GM12801 (cell line): Measurements from ENCODE around the gene CHRD.

Source experiments
- CTCF ChIP-seq: IDR thresholded peaks from one replicate; pipeline ENCODE4 v1.5.1; 2011; ENCODE audit warnings: control low read depth; ENCODE audit not compliant: insufficient read length; ENCODE audit errors: extremely low read depth

Gene CHRD

GRCh38 chr3:184378651-184379357, 1.1 kb upstream of the CHRD start:
- no peak for TF ChIP-seq CTCF

DNA sequence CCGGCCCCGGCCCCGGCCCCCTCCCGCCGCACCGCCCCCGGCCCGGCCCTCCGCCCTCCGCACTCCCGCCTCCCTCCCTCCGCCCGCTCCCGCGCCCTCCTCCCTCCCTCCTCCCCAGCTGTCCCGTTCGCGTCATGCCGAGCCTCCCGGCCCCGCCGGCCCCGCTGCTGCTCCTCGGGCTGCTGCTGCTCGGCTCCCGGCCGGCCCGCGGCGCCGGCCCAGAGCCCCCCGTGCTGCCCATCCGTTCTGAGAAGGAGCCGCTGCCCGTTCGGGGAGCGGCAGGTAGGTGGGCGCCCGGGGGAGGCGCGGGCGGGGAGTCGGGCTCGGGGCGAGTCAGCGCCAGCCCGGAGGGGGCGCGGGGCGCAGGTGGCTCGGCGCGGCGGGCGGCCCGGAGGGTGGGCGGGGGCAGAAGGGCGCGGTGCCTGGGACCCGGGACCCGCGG, 352 bp downstream of the CHRD start:
- no peak for TF ChIP-seq CTCF

GRCh38 chr3:184380627-184381260, 890 bp downstream of the CHRD start:
- no peak for TF ChIP-seq CTCF

DNA sequence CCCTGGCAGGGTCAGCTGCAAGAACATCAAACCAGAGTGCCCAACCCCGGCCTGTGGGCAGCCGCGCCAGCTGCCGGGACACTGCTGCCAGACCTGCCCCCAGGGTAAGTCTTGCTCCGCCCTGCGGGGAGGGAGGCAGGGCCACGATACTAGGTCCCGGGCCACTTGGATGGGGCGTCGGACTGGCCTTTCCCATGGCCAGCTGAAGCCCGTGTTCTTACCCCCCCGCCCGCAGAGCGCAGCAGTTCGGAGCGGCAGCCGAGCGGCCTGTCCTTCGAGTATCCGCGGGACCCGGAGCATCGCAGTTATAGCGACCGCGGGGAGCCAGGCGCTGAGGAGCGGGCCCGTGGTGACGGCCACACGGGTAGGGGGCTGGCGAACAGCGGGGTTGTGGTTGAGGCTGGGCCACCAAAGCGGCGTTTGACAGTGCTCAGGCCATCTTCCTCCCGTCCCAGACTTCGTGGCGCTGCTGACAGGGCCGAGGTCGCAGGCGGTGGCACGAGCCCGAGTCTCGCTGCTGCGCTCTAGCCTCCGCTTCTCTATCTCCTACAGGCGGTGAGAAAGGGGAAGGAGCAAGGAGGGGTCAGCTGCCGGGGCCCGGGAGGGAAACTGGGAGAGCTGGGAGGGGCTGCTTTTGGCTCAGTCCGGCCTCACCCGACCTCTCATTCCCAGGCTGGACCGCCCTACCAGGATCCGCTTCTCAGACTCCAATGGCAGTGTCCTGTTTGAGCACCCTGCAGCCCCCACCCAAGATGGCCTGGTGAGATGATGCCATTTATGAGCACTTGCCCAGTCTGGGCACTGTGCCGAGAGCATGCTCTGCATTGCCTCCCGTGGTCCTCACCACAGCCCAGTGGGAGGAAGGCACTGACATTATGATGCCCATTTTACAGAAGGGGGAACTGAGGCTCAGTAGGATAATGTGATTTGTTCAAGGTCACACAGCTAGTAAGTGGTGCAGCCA, 1.7 kb downstream of the CHRD start:
- TF ChIP-seq CTCF, result no peak

DNA sequence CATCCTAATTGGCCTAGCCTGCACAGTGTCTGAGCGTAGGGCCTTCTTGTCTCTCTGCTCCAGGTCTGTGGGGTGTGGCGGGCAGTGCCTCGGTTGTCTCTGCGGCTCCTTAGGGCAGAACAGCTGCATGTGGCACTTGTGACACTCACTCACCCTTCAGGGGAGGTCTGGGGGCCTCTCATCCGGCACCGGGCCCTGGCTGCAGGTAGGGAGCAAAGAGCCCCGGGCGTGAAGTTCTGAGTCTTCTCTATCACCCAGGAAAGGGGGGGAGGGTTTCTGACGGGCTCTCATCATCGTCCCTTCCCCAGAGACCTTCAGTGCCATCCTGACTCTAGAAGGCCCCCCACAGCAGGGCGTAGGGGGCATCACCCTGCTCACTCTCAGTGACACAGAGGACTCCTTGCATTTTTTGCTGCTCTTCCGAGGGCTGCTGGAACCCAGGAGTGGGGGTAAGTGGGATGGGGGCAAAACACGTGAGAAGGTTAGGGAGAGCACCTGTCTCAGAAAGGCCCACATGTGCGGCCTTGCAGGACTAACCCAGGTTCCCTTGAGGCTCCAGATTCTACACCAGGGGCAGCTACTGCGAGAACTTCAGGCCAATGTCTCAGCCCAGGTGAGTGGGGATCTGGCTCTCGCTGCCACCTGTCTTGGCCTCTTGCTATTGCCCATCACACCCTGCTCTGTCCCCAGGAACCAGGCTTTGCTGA, 2.6 kb downstream of the CHRD start:
- no peak for TF ChIP-seq CTCF

- TF ChIP-seq CTCF, result no peak
These were observed 3.3 kb downstream of the CHRD start for GRCh38 chr3:184383033-184383740.
